ENCODE data around the gene CCL7.

GRCh38 chr17:34307110-34307509 lies 37.1 kb downstream of the CCL7 start:
- TF ChIP-seq EP300 (IDR thresholded peaks at IDR 0.05): peak in 1 of 2 donors; percentile 70
- no peak for TF ChIP-seq CTCF (IDR thresholded peaks at IDR 0.05)

Measured in tibial nerve (tissue), 4 donors.